Measurements from ENCODE around the gene RXFP4.

DNA sequence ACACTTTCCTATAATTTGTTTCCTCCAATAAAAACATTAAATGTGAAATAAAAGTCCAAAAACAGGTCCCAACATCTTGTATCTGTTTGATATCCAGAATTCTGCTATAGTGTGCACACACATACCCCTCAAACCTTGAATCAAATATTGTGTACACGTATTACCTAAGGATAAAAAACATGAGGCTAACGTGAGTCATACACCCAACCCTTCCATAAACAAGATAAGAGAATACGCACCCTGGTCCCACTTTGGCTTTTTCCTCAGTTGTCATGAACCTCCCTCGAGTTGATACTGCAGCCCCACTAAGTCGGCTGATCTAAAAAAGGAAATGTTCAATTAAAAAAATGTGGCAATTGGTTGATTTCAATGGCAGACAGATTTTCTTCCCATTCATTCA lies 12.4 kb upstream of the RXFP4 start:
- TF ChIP-seq FOXJ3 (CRISPR knock-in tag; IDR thresholded peaks at IDR 0.05; ENCODE audit: borderline replicate concordance), result no peak
- no peak for TF ChIP-seq SP1 (CRISPR knock-in tag; conservative IDR thresholded peaks at IDR 0.05)
- TF ChIP-seq, protein P1, sequence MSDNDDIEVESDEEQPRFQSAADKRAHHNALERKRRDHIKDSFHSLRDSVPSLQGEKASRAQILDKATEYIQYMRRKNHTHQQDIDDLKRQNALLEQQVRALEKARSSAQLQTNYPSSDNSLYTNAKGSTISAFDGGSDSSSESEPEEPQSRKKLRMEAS (CRISPR knock-in tag; IDR thresholded peaks at IDR 0.05), result no peak
- TF ChIP-seq, protein P2, sequence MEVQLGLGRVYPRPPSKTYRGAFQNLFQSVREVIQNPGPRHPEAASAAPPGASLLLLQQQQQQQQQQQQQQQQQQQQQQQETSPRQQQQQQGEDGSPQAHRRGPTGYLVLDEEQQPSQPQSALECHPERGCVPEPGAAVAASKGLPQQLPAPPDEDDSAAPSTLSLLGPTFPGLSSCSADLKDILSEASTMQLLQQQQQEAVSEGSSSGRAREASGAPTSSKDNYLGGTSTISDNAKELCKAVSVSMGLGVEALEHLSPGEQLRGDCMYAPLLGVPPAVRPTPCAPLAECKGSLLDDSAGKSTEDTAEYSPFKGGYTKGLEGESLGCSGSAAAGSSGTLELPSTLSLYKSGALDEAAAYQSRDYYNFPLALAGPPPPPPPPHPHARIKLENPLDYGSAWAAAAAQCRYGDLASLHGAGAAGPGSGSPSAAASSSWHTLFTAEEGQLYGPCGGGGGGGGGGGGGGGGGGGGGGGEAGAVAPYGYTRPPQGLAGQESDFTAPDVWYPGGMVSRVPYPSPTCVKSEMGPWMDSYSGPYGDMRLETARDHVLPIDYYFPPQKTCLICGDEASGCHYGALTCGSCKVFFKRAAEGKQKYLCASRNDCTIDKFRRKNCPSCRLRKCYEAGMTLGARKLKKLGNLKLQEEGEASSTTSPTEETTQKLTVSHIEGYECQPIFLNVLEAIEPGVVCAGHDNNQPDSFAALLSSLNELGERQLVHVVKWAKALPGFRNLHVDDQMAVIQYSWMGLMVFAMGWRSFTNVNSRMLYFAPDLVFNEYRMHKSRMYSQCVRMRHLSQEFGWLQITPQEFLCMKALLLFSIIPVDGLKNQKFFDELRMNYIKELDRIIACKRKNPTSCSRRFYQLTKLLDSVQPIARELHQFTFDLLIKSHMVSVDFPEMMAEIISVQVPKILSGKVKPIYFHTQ (CRISPR knock-in tag; IDR thresholded peaks at IDR 0.05), result no peak
- TF ChIP-seq TEAD4 (CRISPR knock-in tag; IDR thresholded peaks at IDR 0.05), result no peak
- TF ChIP-seq, protein P3, sequence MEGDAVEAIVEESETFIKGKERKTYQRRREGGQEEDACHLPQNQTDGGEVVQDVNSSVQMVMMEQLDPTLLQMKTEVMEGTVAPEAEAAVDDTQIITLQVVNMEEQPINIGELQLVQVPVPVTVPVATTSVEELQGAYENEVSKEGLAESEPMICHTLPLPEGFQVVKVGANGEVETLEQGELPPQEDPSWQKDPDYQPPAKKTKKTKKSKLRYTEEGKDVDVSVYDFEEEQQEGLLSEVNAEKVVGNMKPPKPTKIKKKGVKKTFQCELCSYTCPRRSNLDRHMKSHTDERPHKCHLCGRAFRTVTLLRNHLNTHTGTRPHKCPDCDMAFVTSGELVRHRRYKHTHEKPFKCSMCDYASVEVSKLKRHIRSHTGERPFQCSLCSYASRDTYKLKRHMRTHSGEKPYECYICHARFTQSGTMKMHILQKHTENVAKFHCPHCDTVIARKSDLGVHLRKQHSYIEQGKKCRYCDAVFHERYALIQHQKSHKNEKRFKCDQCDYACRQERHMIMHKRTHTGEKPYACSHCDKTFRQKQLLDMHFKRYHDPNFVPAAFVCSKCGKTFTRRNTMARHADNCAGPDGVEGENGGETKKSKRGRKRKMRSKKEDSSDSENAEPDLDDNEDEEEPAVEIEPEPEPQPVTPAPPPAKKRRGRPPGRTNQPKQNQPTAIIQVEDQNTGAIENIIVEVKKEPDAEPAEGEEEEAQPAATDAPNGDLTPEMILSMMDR (IDR thresholded peaks at IDR 0.05), result no peak
- TF ChIP-seq, protein P4, sequence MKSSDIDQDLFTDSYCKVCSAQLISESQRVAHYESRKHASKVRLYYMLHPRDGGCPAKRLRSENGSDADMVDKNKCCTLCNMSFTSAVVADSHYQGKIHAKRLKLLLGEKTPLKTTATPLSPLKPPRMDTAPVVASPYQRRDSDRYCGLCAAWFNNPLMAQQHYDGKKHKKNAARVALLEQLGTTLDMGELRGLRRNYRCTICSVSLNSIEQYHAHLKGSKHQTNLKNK (CRISPR knock-in tag; IDR thresholded peaks at IDR 0.05), result no peak

Data from WTC11 (cell line).